ENCODE results near the gene LTC4S. TPM values are rescaled to one million over a fixed set of nuclear protein-coding genes. Genes with fewer than 3 reads are reported as not detected.

The LTC4S gene
- total RNA-seq, 4 donors from 2014 or later: 4.1 to 22.9 (median 13.6) TPM; not detected in 1

GRCh38 chr5:179801304-179802206, 7.8 kb downstream of the LTC4S start:
- peaks cover 0 to 6% of the 10 kb centered on the region in 2 donors for H3K4me1 ChIP-seq
- no peak overlapping the region for H3K27ac ChIP-seq
- DNase-seq: peak; percentile 72 to 75
- no peaks in the 10 kb centered on the region for H3K27me3 ChIP-seq
- no peaks in the 10 kb centered on the region for H3K9me3 ChIP-seq
- H3K36me3 ChIP-seq: no peaks in the 10 kb centered on the region
- TF ChIP-seq POLR2A (IDR thresholded peaks at IDR 0.05): no peak
- TF ChIP-seq, protein P1, sequence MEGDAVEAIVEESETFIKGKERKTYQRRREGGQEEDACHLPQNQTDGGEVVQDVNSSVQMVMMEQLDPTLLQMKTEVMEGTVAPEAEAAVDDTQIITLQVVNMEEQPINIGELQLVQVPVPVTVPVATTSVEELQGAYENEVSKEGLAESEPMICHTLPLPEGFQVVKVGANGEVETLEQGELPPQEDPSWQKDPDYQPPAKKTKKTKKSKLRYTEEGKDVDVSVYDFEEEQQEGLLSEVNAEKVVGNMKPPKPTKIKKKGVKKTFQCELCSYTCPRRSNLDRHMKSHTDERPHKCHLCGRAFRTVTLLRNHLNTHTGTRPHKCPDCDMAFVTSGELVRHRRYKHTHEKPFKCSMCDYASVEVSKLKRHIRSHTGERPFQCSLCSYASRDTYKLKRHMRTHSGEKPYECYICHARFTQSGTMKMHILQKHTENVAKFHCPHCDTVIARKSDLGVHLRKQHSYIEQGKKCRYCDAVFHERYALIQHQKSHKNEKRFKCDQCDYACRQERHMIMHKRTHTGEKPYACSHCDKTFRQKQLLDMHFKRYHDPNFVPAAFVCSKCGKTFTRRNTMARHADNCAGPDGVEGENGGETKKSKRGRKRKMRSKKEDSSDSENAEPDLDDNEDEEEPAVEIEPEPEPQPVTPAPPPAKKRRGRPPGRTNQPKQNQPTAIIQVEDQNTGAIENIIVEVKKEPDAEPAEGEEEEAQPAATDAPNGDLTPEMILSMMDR (IDR thresholded peaks at IDR 0.05): peak; percentile 55 to 73 (median 70)
- intact Hi-C loops (cut with DNase I; ENCODE audit: low total_unique reads): no loop called here
- no peak overlapping the region for H3K4me3 ChIP-seq

GRCh38 chr5:179802207-179802883, 8.6 kb downstream of the LTC4S start:
- H3K36me3 ChIP-seq: no peaks in the 10 kb centered on the region
- no peak overlapping the region for H3K4me3 ChIP-seq
- intact Hi-C loops (cut with DNase I; ENCODE audit: low total_unique reads): no loop called here
- peak in 1 of 2 donors; percentile 28 for DNase-seq
- H3K4me1 ChIP-seq: peaks cover 0 to 6% of the 10 kb centered on the region in 2 donors
- no peak overlapping the region for H3K27ac ChIP-seq
- no peaks in the 10 kb centered on the region for H3K9me3 ChIP-seq
- H3K27me3 ChIP-seq: no peaks in the 10 kb centered on the region
- TF ChIP-seq, protein P1 (IDR thresholded peaks at IDR 0.05): no peak
- no peak for TF ChIP-seq POLR2A (IDR thresholded peaks at IDR 0.05)

DNA sequence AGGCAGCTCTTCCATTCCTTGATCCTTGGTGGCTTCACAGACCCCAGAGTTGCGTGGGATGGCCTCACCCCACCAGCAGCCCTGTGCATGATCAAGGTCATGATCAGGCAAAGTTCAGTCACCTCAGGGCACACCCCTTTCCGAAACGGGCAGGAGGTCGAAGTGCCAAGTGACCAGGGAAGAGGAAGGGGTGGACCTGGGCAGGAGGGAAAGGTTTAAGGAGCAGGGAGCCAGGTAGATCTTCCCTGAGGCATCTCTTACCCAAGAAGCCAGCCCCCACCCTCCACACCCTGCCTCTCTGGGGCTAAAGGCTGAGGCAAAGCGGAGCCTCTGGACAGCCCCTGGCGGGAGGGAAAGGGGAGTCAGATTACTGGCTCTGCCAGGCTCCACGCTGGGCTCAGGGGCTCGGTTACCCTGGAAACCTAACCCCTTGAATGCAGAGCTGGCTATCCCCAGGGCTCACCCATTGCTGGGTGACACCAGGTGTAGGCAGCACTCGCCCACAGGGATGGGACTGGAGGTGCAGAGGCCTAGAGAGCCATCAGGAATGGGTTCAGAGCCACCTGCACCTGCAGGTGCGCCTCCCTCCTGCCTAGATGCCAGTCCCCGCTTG, 9.3 kb downstream of the LTC4S start:
- H3K4me1 ChIP-seq: peaks cover 0 to 6% of the 10 kb centered on the region in 2 donors
- no peak for DNase-seq
- intact Hi-C loops (cut with DNase I; ENCODE audit: low total_unique reads): no loop called here
- no peak overlapping the region for H3K27ac ChIP-seq
- H3K9me3 ChIP-seq: no peaks in the 10 kb centered on the region
- no peak for TF ChIP-seq POLR2A (IDR thresholded peaks at IDR 0.05)
- TF ChIP-seq, protein P1 (IDR thresholded peaks at IDR 0.05): no peak
- H3K4me3 ChIP-seq: no peak overlapping the region
- H3K36me3 ChIP-seq: no peaks in the 10 kb centered on the region
- H3K27me3 ChIP-seq: no peaks in the 10 kb centered on the region

- TF ChIP-seq, protein P1 (IDR thresholded peaks at IDR 0.05): no peak
- no peak for TF ChIP-seq POLR2A (IDR thresholded peaks at IDR 0.05)
- Histone ChIP-seq H3K4me1 (peaks cover 0 to 6% of the 10 kb centered on the region in 2 donors), H3K27ac (no peak overlapping the region), H3K9me3 (no peaks in the 10 kb centered on the region), H3K4me3 (no peak overlapping the region), H3K27me3 (no peaks in the 10 kb centered on the region), H3K36me3 (no peaks in the 10 kb centered on the region)
- DNase-seq: no peak
- intact Hi-C loops (cut with DNase I; ENCODE audit: low total_unique reads): no loop called here
Observed at GRCh38 chr5:179803651-179804554, 10.1 kb downstream of the LTC4S start.

Data from uterus (tissue), 4 donors.